Activated T-helper 17 cell treated with anti-CD3 and anti-CD28 coated beads, Interleukin-2, amount 50 U/mL, for 72 hours (primary cell): ENCODE data around the gene NCKAP5. TPM values are rescaled to one million over a fixed set of nuclear protein-coding genes. Genes with fewer than 3 reads are reported as not detected.

Source experiments
- ATAC-seq: fragments of 150-1000 bp; cut with Tn5 transposase; replicated peaks from 2 replicates; pipeline ENCODE4 v1.10.0; 2021; ENCODE audit warnings: mild to moderate bottlenecking, moderate library complexity
- H3K27ac Mint-ChIP-seq: one replicate; pipeline ENCODE4 v1.8.0; 2022; ENCODE audit warnings: mixed read lengths
- H3K27me3 Mint-ChIP-seq: one replicate; pipeline ENCODE4 v1.8.0; 2022; ENCODE audit warnings: mixed read lengths
- H3K36me3 Mint-ChIP-seq: one replicate; pipeline ENCODE4 v1.8.0; 2022; ENCODE audit warnings: low read depth, mild to moderate bottlenecking, mixed read lengths
- H3K4me1 Mint-ChIP-seq: one replicate; pipeline ENCODE4 v1.8.0; 2022; ENCODE audit warnings: mixed read lengths
- H3K4me3 Mint-ChIP-seq: one replicate; pipeline ENCODE4 v1.8.0; 2022; ENCODE audit warnings: mild to moderate bottlenecking, mixed read lengths
- H3K9me3 Mint-ChIP-seq: one replicate; pipeline ENCODE4 v1.8.0; 2022; ENCODE audit warnings: mixed read lengths
- total RNA-seq, 2 donors: library from RNA; stranded (reverse); gene quantifications; one replicate each; pipeline ENCODE4 v1.2.3, GENCODE V29; 2022

Gene NCKAP5
- total RNA-seq, 2 donors from 2014 or later, result not detected

DNA sequence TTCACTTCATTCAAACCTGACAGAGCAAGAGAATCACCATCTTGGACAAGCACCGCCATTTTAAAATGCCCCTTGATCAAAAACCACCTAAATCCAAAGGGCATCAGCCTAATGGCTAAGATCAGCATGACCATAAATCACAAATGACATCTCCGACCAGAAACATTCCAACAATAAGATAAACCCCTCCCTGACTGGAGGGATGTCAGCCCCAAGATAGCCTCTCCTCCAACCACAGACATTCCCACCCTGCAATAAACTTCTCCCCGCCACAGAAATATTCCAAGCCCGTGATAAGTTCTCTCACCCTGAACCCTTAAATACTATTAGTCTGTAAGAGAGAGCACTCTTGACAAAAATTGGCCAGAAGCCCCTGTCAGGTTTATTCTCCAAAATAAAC lies 876.7 kb downstream of the NCKAP5 start:
- H3K4me3 Mint-ChIP-seq, result no peak overlapping the region
- no peak overlapping the region for H3K27ac Mint-ChIP-seq
- H3K27me3 Mint-ChIP-seq, result peaks cover 3% of the 10 kb centered on the region
- no peaks in the 10 kb centered on the region for H3K4me1 Mint-ChIP-seq
- H3K36me3 Mint-ChIP-seq, result no peaks in the 10 kb centered on the region
- ATAC-seq, result no peak
- peaks cover 3% of the 10 kb centered on the region for H3K9me3 Mint-ChIP-seq

DNA sequence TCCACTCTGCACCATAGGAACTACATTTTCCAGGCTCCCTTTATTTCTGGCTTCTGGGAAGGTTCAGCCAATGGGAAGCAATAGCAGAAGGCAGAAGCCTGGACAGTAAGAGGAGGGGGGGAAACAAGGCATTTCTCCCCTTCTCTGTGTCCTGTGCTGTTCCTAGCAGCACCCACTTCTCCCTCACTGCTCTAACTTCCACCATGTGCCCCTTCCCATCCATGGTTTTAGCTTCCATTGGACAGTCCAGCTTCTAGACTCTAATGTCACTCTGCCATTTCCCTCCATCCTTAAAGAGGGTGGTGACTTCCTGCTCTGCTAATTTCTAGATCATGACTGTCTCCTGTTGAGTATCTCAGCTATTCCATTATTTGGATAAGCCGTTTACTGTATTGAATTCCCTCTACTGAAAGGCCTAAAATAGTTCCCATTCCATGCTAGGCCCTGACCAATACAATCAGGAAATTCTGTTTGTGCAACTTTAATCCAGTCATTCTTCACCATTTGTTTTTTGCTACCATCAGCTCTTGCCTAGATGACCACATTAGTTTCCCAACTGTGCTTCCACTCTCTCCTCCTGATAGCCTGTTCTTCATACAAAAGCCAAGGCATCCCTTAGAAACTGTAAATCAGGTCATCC lies 877.5 kb downstream of the NCKAP5 start:
- H3K9me3 Mint-ChIP-seq, result peaks cover 3% of the 10 kb centered on the region
- no peaks in the 10 kb centered on the region for H3K4me1 Mint-ChIP-seq
- no peak for ATAC-seq
- no peak overlapping the region for H3K4me3 Mint-ChIP-seq
- no peaks in the 10 kb centered on the region for H3K36me3 Mint-ChIP-seq
- H3K27ac Mint-ChIP-seq, result no peak overlapping the region
- H3K27me3 Mint-ChIP-seq, result peaks cover 3% of the 10 kb centered on the region

DNA sequence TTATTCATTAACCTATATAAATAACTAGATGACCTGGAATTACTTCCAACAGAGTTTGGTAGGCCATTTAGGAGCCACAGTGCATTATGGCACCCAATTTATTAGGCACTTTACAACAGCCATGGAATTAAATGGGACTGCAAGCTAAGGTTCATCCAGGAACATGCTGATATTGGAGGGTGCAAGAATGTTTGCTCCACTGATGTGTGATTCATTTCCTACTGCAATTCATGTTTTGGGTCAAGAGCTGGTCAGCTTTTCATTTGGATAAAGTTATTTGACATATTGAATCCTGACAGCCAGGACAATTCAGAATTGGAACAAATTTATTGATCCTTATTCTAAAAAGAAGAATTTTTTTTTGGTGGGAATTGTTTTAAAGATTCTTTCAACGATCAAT lies 886.5 kb downstream of the NCKAP5 start:
- ATAC-seq, result no peak
- Mint-ChIP-seq H3K36me3 (no peaks in the 10 kb centered on the region), H3K4me1 (no peaks in the 10 kb centered on the region), H3K27ac (no peak overlapping the region), H3K27me3 (no peaks in the 10 kb centered on the region), H3K9me3 (peaks cover 3% of the 10 kb centered on the region), H3K4me3 (no peak overlapping the region)

DNA sequence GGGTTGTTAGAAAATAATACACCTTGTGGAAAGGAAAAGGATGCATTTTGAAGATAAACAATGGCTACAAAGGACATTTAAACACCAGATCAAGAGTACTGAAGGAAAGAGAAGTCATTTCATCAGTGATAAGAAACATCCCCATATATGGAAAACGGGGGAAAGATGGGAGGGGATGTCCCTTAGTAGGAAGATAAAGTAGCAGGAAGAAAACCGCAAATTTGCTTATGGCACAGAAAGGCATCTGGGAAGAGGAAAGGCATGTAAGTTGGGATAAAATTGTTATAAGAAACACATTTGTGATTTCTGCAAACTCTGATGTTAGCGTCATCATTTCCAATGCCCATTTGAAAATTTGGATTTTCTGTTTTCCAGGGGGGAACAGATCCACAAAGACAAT lies 887.7 kb downstream of the NCKAP5 start:
- Mint-ChIP-seq H3K4me1 (no peaks in the 10 kb centered on the region), H3K9me3 (peaks cover under 1% of the 10 kb centered on the region), H3K4me3 (no peak overlapping the region), H3K27ac (no peak overlapping the region), H3K36me3 (no peaks in the 10 kb centered on the region), H3K27me3 (no peaks in the 10 kb centered on the region)
- ATAC-seq, result no peak

DNA sequence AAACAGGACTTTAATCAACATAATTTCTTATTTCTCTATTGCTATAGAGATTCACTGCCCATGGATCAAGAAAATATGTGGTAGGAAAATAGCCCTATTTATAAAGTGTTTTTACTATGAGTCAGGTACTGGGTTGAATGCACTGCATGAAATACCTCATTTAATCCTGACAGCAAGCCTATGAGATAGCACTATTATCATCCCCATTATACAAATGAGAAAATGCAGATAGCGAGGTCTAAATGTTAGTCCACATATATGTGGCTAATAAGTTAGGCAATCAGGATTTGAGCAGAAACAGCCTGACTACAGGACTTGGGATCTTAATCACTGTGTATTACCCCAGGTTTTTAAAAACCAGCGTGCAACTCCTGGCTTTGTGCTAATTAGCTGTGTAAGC lies 889.8 kb downstream of the NCKAP5 start:
- H3K27ac Mint-ChIP-seq, result no peak overlapping the region
- H3K36me3 Mint-ChIP-seq, result no peaks in the 10 kb centered on the region
- H3K4me3 Mint-ChIP-seq, result no peak overlapping the region
- H3K9me3 Mint-ChIP-seq, result peaks cover 4% of the 10 kb centered on the region
- no peaks in the 10 kb centered on the region for H3K4me1 Mint-ChIP-seq
- H3K27me3 Mint-ChIP-seq, result peaks cover 10% of the 10 kb centered on the region
- ATAC-seq, result no peak

DNA sequence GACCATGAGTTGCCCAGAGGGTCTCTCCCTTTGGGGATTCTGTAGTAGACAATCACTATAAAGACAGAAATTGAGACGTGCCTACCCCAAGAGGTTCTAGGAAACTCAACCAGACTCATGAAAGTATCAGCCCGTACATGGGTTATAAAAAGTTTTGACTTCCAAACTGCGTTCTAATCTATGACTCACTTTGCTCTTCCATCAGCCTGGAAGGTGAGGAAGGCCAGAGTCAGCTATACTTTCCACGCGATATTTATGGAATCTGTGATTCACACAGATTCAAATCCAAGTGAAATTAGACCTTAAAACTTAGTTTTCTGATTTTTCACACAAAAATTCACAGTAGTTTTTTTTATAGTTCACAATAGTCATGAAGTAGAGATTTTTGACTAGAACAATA lies 890.6 kb downstream of the NCKAP5 start:
- no peaks in the 10 kb centered on the region for H3K36me3 Mint-ChIP-seq
- H3K4me3 Mint-ChIP-seq, result no peak overlapping the region
- H3K9me3 Mint-ChIP-seq, result peaks cover 4% of the 10 kb centered on the region
- no peak overlapping the region for H3K27ac Mint-ChIP-seq
- no peaks in the 10 kb centered on the region for H3K4me1 Mint-ChIP-seq
- H3K27me3 Mint-ChIP-seq, result peaks cover 15% of the 10 kb centered on the region
- no peak for ATAC-seq

DNA sequence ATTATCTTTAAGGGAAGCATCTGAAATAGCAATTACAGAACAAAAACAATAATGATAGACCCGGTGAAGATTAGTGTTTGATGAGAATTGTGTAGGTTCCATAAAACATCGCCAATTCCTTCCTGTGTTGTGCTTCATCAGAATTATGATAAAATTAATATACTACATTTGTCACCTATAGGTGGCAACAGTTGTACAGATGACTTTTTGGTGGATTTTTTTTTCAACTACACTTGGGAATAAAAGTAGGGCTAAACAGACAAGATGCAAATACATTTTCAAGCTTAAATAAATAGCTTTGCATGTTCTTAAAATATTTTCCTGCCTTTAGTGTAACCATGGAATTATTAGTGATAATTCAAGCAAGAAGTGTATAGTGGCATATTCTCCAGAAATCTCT lies 891.3 kb downstream of the NCKAP5 start:
- Mint-ChIP-seq H3K27ac (no peak overlapping the region), H3K27me3 (peaks cover 15% of the 10 kb centered on the region), H3K9me3 (peaks cover 4% of the 10 kb centered on the region), H3K4me3 (no peak overlapping the region), H3K36me3 (no peaks in the 10 kb centered on the region), H3K4me1 (no peaks in the 10 kb centered on the region)
- no peak for ATAC-seq

DNA sequence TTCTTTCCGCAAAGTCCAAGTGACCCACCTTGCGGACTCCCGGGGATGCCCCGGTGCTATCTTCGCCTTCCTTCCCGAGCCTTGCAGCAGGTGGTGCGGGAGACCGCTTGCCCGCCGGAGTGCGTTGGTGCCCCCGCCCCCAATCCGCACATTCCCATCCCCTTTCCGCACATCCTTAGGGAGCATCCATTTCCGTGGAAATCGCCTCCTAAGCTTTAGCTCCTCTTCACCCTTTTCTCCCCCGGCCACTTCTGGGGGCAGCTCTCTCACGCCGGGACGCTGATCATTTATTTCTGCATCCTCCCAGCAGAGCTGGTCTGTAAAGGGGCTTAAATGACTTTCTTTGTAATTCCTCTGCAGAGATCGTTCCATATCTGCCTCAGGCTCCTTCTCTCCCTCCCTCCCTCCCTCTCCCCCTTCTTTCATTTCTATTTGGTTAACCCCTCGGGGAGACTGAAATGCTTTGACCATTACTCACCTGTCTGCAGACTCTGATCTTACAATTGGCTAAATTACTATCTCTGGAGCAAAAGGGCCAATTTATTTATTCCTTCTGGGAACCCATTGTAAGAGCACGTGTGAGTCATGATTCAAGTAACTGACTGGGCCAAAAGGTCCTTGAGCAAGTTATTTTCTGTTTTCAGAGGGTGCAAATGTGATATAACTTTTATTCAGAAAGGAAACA lies 897.0 kb downstream of the NCKAP5 start:
- H3K27me3 Mint-ChIP-seq, result peaks cover 35% of the 10 kb centered on the region
- no peak overlapping the region for H3K27ac Mint-ChIP-seq
- H3K36me3 Mint-ChIP-seq, result peaks cover 6% of the 10 kb centered on the region
- H3K4me3 Mint-ChIP-seq, result no peak overlapping the region
- H3K4me1 Mint-ChIP-seq, result peaks cover 5% of the 10 kb centered on the region
- no peak for ATAC-seq
- peaks cover 4% of the 10 kb centered on the region for H3K9me3 Mint-ChIP-seq

DNA sequence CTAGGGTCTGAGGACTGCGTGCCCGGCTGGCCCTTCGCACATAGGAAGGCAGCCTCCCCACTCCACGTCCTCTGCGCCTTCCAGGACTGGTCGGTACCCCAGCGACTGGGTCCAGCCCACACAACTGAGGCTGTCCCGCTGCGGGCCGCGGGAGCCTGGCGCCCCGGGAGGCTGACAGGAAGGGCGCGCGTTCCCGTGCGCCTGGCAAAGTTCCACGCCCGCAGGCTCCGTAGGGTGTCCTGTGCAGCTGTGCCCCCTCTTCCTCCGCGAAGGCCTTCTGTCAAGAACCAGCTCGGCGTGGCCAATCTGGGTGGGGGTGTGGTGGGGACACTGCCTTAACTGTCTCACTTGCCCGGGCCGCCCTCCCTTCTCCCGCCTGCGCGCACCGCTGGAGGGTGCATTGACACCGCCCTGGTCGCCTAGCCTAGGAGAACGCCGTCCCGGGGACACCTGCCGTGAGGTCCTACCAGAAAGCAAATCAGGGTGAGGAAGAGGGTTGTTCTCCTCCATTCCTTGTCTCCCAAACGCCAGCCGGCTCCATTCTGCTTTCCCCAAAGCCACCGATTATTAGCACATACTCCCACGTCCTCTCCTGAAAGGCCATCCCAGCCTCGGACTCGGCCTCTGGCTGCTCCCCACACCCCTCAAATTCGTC lies 897.6 kb downstream of the NCKAP5 start:
- ATAC-seq, result no peak

DNA sequence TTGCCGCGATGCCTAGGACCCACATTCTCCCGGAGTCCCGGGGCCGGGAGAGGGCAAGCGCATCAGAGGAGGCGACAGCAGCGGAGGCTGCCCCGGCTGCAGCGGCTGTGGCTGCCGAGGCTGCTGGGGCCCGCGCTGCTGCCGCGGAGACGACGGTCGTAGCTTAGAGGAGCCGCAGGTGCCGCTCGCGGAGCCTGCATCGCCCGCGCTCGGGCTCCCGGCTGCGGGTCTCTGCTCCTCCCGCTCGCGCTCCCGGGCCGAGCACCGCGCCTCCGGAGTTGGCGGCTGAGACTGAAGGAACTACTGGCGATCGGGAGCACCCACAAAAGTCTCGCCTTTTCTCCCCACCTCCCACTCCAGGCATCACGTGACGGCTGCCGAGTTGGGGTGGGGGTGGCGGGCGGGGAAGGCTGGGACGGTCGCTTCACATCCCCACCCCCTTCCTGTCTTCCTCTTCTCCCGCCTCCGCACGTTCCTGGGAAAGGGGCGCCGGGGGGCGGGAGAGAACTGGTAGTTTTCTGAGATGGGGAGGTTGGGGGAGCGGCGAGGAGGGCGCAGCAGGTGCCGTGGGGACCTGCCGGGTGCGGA lies 898.3 kb downstream of the NCKAP5 start, which contains the start of gene LYPD1:
TSS of gene LYPD1 (minus strand) at position 298 of the 588 bp plus-strand sequence. CDS start at position 25, 273 bp downstream.
- no peak within 1 kb of the TSS for H3K4me3 Mint-ChIP-seq
- peaks cover 6% of the 10 kb centered on the region for H3K36me3 Mint-ChIP-seq
- ATAC-seq, result no peak
- H3K27ac Mint-ChIP-seq, result no peak within 1 kb of the TSS
- peaks cover 34% of the 10 kb centered on the region for H3K27me3 Mint-ChIP-seq
- peaks cover 4% of the 10 kb centered on the region for H3K9me3 Mint-ChIP-seq
- peaks cover 5% of the 10 kb centered on the region for H3K4me1 Mint-ChIP-seq

More for the DNA sequence above, 897.6 kb downstream of the NCKAP5 start:
- H3K9me3 Mint-ChIP-seq, result peaks cover 4% of the 10 kb centered on the region
- H3K27ac Mint-ChIP-seq, result no peak overlapping the region
- peaks cover 35% of the 10 kb centered on the region for H3K27me3 Mint-ChIP-seq
- peaks cover 6% of the 10 kb centered on the region for H3K36me3 Mint-ChIP-seq
- peaks cover 5% of the 10 kb centered on the region for H3K4me1 Mint-ChIP-seq
- no peak overlapping the region for H3K4me3 Mint-ChIP-seq

DNA sequence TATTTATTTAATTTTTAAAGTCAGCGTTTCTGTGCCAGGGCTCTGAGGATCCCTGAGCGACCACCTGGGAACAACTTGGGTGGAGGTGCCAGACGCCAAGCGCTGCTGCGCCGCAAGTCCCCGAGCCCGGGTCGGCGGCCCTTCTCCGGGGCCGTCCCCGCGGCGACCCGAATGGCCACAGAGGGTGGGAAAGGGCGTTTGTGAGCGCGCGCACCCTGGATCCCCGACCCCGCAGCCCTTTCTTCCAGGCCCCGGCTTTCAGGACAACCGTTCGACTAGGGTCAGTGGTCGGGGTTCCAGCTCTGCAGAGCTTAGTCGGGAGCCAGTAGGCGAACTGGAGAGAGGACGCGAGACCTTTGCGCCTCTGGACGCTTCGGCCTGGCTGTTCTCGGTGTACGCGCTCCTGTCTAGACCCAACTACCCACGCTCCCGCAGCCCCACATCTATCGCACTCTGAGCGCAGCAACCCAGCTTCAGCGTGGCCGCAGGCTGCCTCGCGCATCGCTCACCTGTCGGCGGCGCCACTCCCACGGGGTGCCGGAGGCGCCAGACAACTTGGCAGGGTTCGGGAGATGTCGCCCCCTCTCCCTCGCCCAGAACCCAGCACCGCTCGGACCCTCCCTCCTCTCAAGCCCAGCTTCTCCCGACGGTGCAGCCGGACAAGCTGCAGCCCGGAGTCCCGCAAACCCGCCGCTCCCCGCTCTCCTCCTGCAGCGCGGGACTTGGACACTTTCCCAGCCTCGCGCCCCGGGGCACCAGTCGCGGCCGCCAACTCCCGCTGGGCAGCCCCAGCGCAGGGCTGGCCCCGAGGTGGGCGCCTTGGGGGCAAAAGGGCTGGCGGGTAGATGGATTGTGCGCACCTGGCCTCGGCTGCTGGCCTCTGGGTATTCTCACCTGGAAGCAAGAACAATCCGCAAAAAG lies 899.0 kb downstream of the NCKAP5 start:
- Mint-ChIP-seq H3K27me3 (peaks cover 26% of the 10 kb centered on the region), H3K9me3 (peaks cover under 1% of the 10 kb centered on the region), H3K4me1 (peaks cover 5% of the 10 kb centered on the region), H3K36me3 (peaks cover 6% of the 10 kb centered on the region), H3K4me3 (no peak overlapping the region), H3K27ac (no peak overlapping the region)
- ATAC-seq, result no peak

DNA sequence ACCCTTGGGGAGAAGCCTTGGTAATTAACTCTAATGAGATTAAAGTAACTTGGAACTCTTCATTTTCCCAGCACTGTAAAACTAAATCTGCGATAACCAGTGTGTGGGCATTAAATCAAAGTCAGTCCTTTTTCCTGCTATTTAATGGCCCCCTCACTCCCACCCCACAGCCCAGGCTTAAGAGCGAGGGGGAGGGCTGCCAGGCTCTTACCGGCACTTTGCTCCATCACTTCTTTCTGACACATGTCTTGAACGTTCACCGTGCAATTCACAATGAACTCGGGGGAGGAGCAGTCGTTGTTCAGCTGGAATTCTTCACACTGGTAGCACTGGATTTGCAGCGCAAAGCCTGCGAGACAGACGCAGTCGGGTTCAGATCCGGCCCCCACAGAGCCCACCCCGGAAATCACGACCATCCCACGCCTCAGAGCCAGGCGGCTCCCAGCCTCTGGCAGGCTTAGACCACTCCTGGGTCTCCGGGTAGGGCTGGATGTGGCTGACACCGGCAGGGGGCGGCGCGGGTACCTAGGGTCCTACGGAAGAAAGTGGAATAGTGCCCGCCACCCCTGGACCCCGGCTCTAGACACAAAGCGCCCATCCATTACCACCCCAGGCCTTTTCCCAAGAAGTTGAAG lies 900.0 kb downstream of the NCKAP5 start:
- H3K27ac Mint-ChIP-seq, result no peak overlapping the region
- peaks cover 6% of the 10 kb centered on the region for H3K36me3 Mint-ChIP-seq
- peaks cover 5% of the 10 kb centered on the region for H3K4me1 Mint-ChIP-seq
- no peaks in the 10 kb centered on the region for H3K9me3 Mint-ChIP-seq
- no peak overlapping the region for H3K4me3 Mint-ChIP-seq
- ATAC-seq, result no peak
- H3K27me3 Mint-ChIP-seq, result peaks cover 25% of the 10 kb centered on the region

DNA sequence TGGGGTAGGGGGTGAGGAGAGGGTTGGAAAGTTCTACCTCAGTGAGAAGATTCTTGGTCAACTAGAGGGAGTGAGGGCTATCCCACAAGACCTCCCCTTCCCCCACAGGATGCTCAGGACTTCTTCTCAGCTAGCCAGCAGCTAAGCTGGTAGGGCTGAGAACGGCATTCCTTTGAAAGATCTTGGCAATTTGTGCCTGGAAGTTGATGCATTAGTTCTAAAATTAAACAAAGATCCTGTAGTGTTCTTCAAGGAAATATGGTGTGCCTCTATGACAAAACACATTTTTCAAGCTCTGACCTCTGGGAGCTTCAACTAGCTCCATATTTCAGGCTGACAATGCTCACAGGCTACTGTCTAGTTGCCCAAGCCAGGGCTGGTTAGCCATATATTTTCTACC lies 900.6 kb downstream of the NCKAP5 start:
- Mint-ChIP-seq H3K27me3 (peaks cover 22% of the 10 kb centered on the region), H3K36me3 (peaks cover 6% of the 10 kb centered on the region), H3K9me3 (no peaks in the 10 kb centered on the region), H3K4me3 (no peak overlapping the region), H3K4me1 (peaks cover 7% of the 10 kb centered on the region), H3K27ac (no peak overlapping the region)
- no peak for ATAC-seq
